ENCODE measurements around the gene MINDY4. TPM values are rescaled to one million over a fixed set of nuclear protein-coding genes. Genes with fewer than 3 reads are reported as not detected.

Gene MINDY4
- total and polyA plus RNA-seq, 10 of the 15 experiments (the other 5 are each of a cell fraction or from before 2014, with no cell fraction given) = 0.10 to 0.90 (median 0.40) TPM

DNA sequence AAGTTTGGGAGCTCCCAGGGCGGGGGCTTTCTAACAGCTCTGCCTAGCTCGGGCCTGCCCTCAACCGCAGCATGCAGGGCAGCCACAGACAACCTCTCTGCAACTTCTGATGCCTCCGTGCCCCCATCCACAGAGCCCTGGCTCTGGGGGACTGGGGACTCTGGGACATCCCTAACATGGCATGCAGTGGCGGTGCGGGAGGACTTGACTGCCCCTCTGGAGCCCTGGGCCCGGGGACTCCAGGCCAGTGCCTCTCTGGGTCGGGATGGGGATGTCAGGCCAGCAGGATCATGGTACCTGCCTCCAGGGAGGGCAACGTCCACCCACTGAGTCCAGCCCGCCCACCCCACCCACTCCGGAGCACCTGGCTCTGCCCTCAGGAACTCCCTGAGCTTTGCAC is 139.9 kb downstream of the MINDY4 start (continued):
- TF ChIP-seq, protein P1, sequence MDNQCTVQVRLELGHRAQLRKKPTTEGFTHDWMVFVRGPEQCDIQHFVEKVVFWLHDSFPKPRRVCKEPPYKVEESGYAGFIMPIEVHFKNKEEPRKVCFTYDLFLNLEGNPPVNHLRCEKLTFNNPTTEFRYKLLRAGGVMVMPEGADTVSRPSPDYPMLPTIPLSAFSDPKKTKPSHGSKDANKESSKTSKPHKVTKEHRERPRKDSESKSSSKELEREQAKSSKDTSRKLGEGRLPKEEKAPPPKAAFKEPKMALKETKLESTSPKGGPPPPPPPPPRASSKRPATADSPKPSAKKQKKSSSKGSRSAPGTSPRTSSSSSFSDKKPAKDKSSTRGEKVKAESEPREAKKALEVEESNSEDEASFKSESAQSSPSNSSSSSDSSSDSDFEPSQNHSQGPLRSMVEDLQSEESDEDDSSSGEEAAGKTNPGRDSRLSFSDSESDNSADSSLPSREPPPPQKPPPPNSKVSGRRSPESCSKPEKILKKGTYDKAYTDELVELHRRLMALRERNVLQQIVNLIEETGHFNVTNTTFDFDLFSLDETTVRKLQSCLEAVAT (IDR thresholded peaks at IDR 0.05) = no peak

DNA sequence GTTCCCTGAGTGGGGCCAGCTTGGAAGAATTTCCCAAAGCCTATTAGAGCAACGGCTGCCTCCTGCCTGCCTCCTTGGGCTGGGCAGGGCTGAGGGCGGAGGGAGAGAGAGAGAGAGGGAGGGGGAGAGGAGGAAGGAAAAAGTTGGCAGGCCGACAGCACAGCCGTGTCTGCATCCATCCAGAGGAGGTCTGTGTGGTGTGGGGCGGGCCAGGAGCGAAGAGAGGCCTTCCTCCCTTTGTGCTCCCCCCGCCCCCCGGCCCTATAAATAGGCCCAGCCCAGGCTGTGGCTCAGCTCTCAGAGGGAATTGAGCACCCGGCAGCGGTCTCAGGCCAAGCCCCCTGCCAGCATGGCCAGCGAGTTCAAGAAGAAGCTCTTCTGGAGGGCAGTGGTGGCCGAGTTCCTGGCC is 140.3 kb downstream of the MINDY4 start, which contains the start of gene AQP1:
Gene AQP1, plus strand, starts transcription at position 293 of the 409 bp plus-strand sequence. Its CDS starts 57 bp downstream, at position 350.
- CTCF ChIA-PET = no interaction called here
- no peak for FAIRE-seq
- no peaks in the 10 kb centered on the region for H3K4me1 ChIP-seq (ENCODE audit: control insufficient read depth, insufficient read depth, low read length)

More for the DNA sequence above, 140.3 kb downstream of the MINDY4 start, which contains the start of gene AQP1:
- ChIA-PET RAD21 (ENCODE audit: unreplicated experiment) (no interaction called here), SMC1A (ENCODE audit: uncharacterized antibody, unreplicated experiment) (no interaction called here), POLR2A (no interaction called here)
- DNase-seq (ENCODE audit: low read depth, low spot score) (no peak), ATAC-seq (no peak)
- Histone ChIP-seq H3K27ac (ENCODE audit: control insufficient read depth, insufficient read depth) (no peak within 1 kb of the TSS), H3K4me2 (ENCODE audit: control insufficient read depth, insufficient read depth) (no peak within 1 kb of the TSS), H3K4me3 (no peak within 1 kb of the TSS), H3K9ac (ENCODE audit: control insufficient read depth, insufficient read depth, low read length) (no peak within 1 kb of the TSS), H4K20me1 (ENCODE audit: control insufficient read depth, insufficient read depth) (no peaks in the 10 kb centered on the region), H2AFZ (ENCODE audit: control insufficient read depth, low read depth, low read length) (no peak within 1 kb of the TSS), H3K27me3 (replicated peaks in 1 of 2; ENCODE audit: control insufficient read depth in 2 of 2, insufficient read depth in 2 of 2, low read length in 1 of 2) (no peaks in the 10 kb centered on the region), H3K79me2 (ENCODE audit: control insufficient read depth, insufficient read depth, low read length) (no peaks in the 10 kb centered on the region), H3K36me3 (ENCODE audit: control insufficient read depth in 2 of 2, insufficient read depth in 2 of 2, low read length in 1 of 2) (no peaks in the 10 kb centered on the region), H3K9me3 (replicated peaks; ENCODE audit: control insufficient read depth, insufficient read depth, low read length) (no peaks in the 10 kb centered on the region)
- WGBS (ENCODE audit: insufficient coverage, insufficient replicate concordance, low lambda C conversion rate, missing lambda C conversion rate) = 5% methylated on average over 11 of the region's 12 CpGs
- BruUV-seq (replicated peaks) = no TSS peak
- TF ChIP-seq, protein P2, sequence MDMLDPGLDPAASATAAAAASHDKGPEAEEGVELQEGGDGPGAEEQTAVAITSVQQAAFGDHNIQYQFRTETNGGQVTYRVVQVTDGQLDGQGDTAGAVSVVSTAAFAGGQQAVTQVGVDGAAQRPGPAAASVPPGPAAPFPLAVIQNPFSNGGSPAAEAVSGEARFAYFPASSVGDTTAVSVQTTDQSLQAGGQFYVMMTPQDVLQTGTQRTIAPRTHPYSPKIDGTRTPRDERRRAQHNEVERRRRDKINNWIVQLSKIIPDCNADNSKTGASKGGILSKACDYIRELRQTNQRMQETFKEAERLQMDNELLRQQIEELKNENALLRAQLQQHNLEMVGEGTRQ (IDR thresholded peaks at IDR 0.05; ENCODE audit: borderline replicate concordance, low read depth, low read length) = no peak
- no peak for TF ChIP-seq SMC3 (IDR thresholded peaks at IDR 0.05; ENCODE audit: borderline replicate concordance, low read length)
- TF ChIP-seq ASH2L (IDR thresholded peaks at IDR 0.05; ENCODE audit: borderline replicate concordance, low read depth) = no peak
- TF ChIP-seq PAX8 (IDR thresholded peaks at IDR 0.05) = no peak
- TF ChIP-seq HDAC6 (IDR thresholded peaks at IDR 0.05; ENCODE audit: unreplicated experiment) = no peak
- TF ChIP-seq LARP7 (IDR thresholded peaks at IDR 0.05) = no peak
- TF ChIP-seq, protein P3, sequence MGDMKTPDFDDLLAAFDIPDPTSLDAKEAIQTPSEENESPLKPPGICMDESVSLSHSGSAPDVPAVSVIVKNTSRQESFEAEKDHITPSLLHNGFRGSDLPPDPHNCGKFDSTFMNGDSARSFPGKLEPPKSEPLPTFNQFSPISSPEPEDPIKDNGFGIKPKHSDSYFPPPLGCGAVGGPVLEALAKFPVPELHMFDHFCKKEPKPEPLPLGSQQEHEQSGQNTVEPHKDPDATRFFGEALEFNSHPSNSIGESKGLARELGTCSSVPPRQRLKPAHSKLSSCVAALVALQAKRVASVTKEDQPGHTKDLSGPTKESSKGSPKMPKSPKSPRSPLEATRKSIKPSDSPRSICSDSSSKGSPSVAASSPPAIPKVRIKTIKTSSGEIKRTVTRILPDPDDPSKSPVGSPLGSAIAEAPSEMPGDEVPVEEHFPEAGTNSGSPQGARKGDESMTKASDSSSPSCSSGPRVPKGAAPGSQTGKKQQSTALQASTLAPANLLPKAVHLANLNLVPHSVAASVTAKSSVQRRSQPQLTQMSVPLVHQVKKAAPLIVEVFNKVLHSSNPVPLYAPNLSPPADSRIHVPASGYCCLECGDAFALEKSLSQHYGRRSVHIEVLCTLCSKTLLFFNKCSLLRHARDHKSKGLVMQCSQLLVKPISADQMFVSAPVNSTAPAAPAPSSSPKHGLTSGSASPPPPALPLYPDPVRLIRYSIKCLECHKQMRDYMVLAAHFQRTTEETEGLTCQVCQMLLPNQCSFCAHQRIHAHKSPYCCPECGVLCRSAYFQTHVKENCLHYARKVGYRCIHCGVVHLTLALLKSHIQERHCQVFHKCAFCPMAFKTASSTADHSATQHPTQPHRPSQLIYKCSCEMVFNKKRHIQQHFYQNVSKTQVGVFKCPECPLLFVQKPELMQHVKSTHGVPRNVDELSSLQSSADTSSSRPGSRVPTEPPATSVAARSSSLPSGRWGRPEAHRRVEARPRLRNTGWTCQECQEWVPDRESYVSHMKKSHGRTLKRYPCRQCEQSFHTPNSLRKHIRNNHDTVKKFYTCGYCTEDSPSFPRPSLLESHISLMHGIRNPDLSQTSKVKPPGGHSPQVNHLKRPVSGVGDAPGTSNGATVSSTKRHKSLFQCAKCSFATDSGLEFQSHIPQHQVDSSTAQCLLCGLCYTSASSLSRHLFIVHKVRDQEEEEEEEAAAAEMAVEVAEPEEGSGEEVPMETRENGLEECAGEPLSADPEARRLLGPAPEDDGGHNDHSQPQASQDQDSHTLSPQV (IDR thresholded peaks at IDR 0.05) = no peak
- TF ChIP-seq, protein P4, sequence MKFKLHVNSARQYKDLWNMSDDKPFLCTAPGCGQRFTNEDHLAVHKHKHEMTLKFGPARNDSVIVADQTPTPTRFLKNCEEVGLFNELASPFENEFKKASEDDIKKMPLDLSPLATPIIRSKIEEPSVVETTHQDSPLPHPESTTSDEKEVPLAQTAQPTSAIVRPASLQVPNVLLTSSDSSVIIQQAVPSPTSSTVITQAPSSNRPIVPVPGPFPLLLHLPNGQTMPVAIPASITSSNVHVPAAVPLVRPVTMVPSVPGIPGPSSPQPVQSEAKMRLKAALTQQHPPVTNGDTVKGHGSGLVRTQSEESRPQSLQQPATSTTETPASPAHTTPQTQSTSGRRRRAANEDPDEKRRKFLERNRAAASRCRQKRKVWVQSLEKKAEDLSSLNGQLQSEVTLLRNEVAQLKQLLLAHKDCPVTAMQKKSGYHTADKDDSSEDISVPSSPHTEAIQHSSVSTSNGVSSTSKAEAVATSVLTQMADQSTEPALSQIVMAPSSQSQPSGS (IDR thresholded peaks at IDR 0.05; ENCODE audit: low read length) = no peak
- intact Hi-C loops (cut with micrococcal nuclease; ENCODE audit: unreplicated experiment) (no loop called here), in situ Hi-C loops (cut with MboI) (no loop called here)
